A673 (cell line): ENCODE data around the gene KCNC1.

Experiments
- CTCF ChIP-seq: fragments of 300-800, 200-600 bp; sonication (generic); conservative IDR thresholded peaks from 2 replicates; pipeline ENCODE4 v1.5.1; 2017; ENCODE audit warnings: low read depth, mild to moderate bottlenecking, antibody characterized with exemption, low read length, moderate library complexity, mixed read lengths
- EZH2 ChIP-seq: fragments of 200-600 bp; sonication (generic); IDR thresholded peaks from 2 replicates; pipeline ENCODE4 v1.6.1; 2017; ENCODE audit warnings: borderline replicate concordance, low read depth, mild to moderate bottlenecking, mixed read lengths, antibody characterized with exemption, low read length; ENCODE audit not compliant: poor library complexity, severe bottlenecking

GRCh38 chr11:17725174-17725573 lies 9.4 kb upstream of the KCNC1 start:
- TF ChIP-seq CTCF, result no peak
- TF ChIP-seq EZH2, result no peak
